Activated CD8-positive, alpha-beta memory T cell treated with anti-CD3 and anti-CD28 coated beads, Interleukin-2, amount 50 U/mL, for 4 hours (primary cell): ENCODE measurements around the gene PARD3B.

Experiments
- DNase-seq: peaks from one replicate; pipeline ENCODE4 v3.0.0-alpha.2; 2020

PARD3B gene

DNA sequence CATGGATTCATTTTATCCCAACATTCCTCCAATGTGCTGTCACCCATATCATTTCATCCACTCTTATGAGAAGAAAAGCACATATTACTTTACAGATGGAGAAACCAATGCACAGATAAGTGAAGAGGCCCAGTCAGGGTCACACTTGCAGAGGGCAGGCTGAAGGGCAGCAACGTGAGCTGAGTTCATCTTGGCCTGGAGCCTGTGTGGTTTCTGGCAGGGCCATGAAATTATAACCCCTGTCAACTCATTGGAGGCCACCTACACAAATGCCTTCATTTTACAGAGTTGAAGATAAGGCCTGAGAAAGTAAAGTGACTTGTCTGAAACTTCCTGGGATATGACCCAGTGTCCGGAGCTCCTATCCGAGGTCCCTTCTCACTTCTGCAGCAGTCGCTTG, 1048.6 kb downstream of the PARD3B start:
- no peak for DNase-seq

DNA sequence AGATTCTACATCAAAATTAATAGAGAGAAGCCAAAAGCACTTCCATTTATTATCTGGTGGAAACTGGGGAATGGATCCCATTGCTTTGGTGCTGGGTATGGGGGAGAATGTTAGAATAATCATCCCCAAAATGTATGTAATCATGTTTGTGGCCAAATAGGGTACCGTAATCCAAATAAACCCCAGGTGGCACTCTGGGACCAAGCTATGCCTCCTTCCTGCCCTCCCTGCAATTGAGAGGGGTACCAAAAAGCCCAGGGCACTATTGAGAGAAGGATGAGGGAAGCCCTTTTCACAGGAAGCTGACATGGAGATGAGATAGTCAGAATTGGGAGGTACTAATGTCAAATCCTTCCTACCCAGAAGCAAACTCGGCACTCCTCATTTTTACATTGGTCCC, 1051.3 kb downstream of the PARD3B start:
- DNase-seq: no peak

DNA sequence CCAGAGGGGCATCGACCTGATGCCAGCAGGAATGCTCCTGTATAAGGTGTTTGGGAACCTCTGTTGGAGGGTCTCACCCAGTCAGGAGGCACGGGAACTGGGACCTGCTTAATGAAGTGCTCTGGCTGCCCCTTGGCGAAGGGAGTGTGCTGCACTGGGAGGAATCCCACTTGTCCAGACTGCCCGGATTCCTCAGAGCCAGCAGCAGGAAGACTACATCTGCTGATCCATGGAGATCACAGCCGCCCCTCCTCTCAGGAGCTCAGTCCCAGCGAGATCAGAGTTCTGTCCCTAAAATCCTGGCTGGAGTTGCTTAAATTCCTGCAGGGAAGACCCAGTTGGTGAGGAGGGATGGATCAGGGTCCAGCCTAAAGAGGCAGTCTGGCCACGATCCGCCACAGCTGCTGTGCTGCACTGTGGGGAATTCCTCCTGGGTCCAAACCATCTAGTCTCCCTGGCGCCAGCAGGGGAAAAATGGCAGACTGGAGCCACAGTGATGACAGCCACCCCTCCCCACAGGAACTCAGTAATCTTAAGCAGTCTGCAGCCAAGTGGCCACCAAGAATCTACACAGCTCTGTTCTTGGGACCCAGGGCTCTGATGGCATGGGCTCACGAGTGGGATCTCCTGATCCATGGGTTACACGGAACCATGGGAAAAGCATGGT, 1060.5 kb downstream of the PARD3B start:
- DNase-seq: no peak

DNA sequence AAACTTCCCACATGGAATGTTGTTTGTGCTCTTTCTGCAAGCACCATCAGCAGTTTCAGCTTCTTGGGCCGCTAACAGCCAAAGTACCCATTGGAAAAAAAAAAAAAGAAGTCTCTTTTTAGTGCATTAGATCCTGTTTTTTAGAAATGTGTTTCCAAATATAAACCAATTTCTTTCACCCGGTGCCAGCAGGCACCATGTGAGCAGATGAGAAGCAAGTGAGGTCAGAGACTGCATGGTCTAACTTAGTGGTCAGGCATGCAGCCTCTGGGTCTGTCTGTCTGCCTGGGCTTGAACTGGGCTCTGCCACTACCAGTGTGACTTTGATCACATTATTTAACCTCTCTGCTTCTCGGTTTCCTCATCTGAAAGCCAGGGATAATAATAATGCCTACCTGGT, 1061.9 kb downstream of the PARD3B start:
- no peak for DNase-seq

DNA sequence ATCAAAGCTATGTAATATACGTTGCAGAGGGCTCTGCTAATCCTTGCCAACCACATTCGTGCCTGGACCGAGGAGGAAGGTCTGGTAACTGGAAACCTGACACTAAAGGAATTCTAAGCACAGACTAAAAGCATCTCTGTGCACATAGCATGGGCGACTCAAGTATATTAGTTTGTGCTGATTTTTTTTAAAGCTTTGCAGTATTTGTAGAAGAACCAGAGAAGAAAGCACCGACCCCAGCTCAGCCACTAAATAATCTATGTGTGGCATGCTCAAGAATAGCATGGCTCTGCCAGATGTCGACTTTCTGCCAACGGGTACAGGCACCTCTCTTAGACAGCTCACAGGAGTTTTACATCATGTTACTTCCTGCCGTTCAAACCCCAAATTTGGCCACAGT, 1063.8 kb downstream of the PARD3B start:
- no peak for DNase-seq

DNA sequence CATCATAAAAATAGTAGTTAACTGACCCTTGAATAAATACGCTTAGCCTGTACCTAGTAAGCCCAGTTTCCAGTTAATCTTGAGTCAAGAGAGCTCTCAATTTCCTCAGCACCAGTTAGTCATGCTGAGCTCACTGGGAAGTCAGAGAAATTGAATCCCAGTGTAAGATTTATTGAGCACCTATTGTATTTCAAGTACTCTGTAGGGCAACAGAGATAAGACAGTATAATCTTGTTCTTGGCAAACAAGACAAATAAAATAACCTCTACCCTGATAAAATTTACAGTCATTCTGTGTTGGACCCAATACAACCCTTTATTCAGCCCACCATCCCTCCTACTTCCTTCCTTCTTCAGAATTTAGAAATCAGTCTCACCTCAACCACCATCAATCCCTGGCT, 1065.2 kb downstream of the PARD3B start:
- DNase-seq: no peak

DNA sequence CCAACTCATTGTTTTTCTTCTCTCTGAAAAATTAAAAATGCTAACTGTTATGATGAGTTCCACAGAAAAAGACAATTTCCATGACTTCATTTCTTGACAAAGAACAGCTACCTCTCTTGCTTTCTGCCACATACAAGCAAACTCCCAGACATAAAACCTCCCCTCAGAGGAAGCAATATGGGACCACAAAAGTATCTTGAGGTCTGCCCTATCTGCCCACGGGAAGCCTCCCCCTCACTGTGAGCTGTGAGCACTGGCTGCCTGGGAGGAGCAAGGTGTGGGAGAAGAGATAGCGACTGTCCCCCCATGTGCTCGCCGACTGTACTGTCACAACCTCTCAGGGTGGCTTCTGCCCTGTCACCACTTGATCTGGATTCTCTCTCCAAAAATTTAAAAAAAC, 1067.4 kb downstream of the PARD3B start:
- DNase-seq: peak; percentile 40

DNA sequence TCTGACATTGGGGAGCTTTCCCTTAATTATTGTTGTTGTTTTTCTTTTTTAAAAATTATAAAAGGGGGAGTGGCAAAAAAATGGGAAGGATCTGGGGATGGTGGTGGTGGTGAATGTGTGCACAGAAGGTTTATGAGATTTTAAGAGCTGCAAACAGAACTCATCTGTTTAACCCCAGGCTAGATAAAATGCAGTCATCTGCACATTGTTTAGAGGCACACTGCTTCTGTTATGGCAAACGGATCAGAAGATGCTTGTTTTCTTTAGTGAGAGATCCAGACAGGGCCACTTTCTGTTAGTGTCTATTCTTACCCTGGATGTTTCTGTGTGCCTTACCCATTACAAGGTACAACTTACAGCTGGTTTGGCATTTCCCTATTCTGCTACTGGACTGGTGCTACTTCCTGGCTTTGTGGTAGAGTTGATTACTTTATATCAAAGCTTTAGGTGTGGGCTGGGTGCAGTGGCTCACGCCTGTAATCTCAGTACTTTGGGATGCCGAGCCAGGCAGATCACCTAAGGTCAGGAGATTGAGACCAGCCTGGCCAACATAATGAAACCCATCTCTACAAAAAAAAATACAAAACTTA, 1068.8 kb downstream of the PARD3B start:
- DNase-seq: no peak

DNA sequence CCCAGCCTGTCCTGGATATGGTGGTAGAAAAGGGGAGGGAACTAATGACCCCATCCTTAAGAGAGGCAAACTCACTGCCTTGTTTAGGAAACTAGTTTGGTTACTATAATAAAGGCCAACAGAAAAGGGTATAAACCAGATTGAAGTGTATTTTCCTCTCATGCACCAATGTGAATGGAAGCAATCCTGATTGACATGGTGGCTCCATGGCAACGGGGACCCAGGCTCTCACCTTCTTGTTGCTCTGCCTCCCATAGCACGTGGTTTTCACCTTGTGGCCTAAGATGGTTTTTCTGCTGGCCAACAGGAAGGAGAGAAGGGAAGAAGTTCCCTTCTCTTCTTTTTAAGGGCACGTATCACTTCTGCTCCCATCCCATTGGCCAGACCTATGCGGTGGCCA, 1069.7 kb downstream of the PARD3B start:
- DNase-seq: no peak

DNA sequence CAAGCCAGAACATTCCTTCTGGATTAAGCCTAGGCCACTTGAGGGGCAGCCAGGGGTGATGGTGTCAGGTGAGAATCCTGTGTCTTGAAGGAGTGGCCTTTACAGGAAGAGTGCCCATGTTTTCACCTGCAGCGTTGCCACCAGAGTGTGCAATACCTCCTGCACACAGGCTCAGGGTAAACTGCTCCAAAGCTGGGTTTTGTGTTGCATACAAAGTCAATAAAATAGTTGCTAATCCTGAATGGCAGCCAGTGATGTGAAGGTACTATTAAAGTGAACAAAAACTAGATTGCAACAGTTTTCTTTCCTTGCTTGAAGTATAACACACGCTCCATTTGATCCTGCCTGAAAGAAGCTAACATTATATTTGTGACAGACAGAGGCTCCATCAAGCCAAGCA, 1072.6 kb downstream of the PARD3B start:
- no peak for DNase-seq

DNA sequence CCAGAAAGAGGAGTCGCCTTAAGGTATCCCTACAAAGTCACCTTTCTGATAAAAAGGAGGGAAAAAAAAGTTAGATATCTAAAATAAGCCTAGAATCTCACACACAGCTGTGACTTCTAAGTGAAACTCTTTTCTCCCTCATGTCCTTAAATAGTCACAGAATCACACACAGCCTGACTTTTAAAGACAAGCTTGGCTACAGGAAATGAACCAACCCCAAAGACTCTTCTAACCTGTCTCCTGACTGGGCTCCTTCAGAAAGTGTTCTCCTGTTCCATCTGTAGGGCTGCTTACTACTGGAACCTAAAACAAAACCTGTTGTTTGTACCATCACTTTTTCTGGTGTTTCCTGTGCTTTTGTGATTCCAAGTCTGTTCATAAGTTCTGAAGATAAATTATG, 1074.3 kb downstream of the PARD3B start:
- no peak for DNase-seq

DNA sequence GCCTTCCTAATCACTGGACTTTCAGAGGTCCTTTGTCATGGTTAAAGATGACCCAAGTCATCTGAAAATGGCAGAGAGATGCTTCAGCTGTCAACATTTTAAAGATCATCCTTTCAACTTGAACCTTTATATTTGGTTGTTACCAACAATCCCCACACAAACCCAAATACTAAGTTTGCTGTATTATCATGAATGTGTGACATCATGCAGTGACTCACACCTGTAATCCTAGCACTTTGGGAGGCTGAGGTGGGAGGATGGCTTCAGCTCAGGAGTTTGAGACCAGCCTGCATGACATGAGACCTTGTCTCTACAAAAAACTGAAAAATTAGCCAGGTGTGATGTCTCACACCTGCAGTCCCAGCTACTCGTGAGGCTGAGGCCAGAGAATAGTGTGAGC, 1081.8 kb downstream of the PARD3B start:
- no peak for DNase-seq

DNA sequence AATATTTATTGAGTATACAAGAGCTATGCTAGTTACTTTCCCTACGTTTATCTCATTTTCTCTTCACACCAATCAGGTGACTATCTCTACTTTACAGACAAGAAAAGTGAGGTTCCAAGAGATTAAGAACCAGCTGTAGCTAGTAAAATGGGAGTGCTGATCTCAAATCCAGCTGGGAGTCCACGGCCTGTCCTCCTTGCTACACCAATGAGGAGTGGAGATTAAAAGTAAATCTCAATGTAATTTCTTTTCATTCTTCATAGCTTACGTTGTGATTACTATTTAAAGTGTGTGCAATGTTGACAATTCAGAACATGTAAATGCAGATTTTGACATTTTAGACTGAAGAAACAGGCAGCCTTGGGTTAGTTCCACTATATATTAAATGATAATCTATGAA, 1083.1 kb downstream of the PARD3B start:
- no peak for DNase-seq

DNA sequence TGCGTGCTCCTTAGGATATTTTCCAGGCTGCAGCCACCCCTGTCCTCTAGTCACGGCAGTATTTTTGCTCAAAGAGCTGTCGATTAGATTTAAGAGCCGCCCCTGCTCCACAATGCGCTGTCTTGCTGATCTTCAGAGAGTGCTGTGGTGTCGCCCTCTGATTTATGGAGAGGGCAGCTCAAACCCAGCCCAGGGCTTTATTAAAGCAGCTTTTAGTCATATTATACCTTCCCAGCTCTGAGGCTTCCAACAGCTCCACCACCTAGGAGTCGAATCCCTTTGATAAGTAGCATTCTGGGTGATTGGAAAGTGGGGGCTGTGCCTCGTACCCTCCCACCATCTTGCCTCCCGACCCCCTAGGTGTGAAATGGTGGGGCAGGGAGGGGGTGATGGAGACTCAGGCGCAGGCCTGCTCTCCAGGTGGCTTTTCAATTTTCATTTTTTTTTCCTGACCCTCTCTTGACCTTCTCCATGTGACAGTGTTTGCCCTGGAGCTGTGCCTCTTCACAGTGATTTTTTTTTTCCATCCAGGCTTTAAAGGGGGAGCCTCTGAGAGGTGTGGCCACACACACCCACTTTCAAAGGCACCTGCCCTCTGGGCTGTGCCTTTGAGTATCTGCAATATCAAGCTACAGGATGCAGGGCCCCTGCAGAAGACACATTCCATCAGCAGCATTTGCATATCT, 1084.0 kb downstream of the PARD3B start:
- no peak for DNase-seq

DNA sequence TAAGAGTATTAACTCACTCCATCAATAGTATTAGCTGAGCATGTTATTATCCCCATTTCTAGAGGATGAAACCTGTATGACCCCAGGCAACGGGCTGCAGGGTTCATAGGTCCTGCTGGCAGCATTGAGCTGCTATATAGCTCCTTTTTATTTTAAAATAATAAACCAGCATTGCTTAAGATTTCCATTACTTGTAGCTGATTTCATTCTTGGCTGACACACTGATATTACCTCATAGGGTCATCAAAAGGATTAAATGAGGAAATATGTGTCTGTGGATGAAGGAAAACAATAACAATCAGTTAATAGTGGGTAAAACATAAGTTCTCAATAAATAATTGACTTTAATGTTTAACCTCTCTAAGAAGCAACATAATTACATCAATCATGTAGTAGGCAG, 1088.7 kb downstream of the PARD3B start:
- DNase-seq: no peak

DNA sequence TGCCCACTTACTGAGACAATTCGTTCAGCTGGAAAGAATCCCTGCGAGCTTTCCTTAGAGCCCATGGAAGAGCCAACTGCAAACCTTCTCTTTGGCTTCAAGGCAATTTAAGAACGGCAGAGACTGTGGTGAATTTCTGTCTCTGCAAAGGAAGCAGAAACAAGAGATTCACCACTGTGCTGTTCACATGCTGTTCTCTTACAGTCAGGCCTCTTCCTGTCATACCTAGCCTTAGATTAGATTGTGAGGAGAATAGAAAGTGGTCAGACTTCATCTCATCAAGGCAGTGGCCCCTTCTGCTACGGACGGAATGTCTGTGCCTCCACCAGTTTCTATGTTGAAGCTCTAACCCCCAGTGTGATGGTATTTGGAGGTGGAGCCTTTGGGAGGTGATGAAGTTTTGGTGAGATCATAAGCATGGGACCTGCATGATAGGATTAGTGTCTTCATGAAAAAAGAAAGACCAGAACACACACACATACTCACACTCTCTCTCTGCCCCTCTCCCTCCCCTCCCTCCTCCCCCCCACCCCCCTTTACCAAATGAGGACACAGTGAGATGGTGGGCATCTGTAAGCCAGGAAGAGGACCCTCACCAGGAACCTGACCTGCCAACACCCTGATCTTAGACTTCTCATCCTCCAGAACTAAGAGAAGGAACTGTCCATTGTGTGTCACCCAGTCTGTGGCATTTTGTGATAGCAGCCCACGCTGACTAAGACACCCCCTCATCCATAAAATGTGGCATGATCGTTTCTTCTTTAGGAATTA, 1091.5 kb downstream of the PARD3B start:
- DNase-seq: no peak

DNA sequence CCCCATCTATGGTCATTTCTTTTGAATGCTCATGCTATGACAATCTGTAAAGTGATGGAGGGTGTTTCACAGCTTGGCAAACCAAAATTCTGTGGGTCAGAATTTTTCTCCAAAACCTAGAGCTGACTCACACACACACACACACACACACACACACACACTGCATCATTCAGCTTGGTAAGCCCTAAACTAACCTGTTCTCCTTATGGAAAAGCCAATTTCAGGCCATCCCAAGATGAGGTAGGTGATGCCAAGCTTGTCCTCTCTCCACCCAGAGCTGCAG, 1092.0 kb downstream of the PARD3B start:
- no peak for DNase-seq

DNA sequence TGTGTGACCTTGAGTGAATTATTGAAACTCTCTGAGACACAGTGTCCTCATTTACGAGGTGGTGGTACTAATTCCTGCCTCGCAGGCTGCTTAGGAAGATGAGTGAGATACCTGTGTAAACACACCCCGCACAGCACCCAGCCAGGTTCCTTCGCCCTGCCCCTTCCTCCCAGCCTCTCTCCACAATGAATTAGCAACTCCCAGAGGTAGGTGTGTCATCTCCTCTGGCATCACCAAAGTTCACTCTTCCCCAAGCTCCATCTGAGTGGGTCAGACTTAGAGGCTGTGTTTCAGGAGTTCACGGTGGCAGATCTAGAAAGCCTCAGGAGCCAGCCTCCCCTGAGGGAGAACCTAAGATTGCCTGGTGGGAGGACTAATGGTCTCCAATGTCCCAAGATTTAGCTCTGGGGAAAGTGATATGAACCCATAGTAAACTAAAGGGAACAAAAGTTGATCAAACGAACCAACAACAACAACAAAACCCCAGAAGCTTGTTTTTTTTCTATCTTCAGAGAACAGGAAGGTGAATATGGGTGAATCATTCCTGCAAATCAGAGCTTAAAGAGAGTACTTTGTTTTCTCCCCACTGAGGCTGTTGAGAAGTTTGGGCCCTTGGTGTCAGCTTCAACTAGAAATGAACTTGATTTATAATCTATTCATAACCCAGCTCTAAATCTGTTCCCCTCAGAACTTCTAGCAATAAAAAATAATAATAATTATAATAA, 1092.7 kb downstream of the PARD3B start:
- no peak for DNase-seq

DNA sequence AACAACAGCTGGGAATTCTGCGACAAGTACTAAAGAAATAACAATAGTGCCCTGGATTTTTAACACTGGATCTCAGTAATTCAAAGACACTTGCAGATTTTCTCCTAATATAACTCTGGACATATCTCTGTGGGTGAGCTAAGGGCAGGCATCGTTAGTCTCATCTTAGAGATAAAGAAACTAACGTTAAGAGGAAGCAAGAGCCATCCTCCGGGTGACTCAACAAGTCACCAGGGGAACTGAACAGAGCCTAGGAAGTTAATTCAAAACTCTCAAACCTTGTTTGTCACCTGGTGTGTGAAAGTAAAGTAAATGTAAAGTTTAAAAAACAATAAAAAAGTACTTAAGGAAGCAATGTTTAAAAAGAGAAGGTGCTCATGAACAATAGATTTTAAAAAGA, 1095.4 kb downstream of the PARD3B start:
- DNase-seq: no peak

DNA sequence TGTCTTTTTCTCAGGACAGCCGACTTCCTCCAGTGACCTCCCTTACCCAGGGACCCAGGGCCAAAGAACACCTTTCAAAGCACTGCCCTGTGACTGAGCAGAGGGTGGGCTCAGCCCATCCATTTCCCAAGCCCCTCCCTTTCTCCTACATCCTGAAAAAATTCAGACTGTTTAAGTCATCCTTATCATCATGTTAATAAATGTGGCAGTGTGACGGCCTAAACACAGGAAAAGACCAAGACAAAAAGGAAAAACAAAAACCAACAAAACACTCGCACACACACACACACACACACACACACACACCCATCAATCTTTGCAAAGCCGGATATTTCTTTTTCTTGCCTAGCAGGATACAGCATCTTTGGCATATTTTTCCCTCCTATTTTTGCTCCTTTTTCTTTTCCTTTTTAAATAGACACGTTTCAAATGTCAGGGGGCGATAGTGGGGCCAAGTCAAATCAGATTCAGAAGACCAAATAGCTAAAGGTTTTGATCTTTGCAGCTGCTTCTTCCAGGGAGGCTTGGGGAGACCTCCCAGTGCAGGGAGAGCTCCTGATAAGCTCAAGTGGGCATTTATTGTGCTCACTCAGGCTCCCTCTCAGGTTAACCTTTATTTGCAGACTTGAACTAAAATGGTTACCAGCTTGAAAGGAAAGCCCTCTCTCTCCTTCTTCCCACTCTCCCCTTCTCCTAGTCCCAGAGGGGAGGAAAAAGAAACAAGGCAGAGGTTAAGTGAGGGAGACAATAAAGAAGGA, 1097.5 kb downstream of the PARD3B start:
- no peak for DNase-seq

DNA sequence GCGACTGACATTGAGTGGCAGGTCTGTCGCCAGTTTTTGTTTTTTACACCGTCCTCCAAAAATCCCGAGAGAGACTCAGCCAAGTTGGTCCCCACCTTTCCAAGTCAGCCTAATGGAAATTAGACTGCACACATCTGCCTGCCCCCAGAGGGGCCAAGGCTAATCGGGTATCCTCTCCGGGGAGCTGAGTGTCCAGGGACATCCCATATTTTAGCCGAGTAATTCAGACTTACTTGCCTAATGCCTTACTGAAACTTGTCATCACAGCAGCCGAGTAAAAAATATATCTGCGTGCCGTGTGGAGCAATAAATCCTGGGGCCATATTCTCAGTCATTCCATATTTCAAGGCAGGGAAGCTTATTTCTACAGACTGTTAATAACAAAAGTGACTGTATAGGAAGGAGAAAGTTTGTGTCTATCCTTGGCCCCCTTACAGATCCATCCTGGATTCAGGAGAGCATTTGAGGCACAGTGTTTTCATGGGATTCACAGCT, 1098.2 kb downstream of the PARD3B start:
- no peak for DNase-seq

DNA sequence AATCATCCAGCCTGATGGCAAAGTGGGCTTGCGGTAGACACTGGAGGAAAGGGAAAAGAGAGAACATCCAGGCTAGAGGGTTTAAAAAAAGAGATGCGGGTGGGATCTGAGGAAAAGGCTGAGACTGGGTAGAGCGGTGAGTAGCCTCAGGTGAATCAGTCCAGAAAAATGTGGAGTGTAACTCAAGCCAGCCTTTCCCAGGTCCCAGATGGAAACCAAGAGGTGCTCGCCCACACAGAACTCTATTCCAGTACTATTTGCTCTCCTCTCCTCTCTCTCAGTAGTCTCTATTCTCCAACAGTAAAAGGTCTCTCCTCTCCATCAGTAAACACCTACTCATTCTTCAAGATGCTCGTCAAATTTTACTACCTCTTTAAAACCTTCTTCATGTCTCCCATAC, 1098.7 kb downstream of the PARD3B start:
- no peak for DNase-seq
